Lower leg skin (tissue), 3 donors: ENCODE measurements around the gene ACOT12.

ENCODE experiments used
- POLR2A ChIP-seq, 2 donors: fragments of 450-650 bp; IDR thresholded peaks; one replicate each; pipeline ENCODE4 v1.6.1; 2016 to 2017; ENCODE audit warnings: antibody characterized with exemption in 2 of 2, mild to moderate bottlenecking in 1 of 2, moderate library complexity in 1 of 2
- TF ChIP-seq, protein P1 (sequence below), 3 donors: fragments of 450-650 bp; IDR thresholded peaks; one replicate each; pipeline ENCODE4 v1.5.1; 2016; ENCODE audit warnings: antibody characterized with exemption in 3 of 3, mild to moderate bottlenecking in 3 of 3, moderate library complexity in 2 of 3

- TF ChIP-seq POLR2A (IDR thresholded peaks at IDR 0.05) = no peak
- TF ChIP-seq, protein P1, sequence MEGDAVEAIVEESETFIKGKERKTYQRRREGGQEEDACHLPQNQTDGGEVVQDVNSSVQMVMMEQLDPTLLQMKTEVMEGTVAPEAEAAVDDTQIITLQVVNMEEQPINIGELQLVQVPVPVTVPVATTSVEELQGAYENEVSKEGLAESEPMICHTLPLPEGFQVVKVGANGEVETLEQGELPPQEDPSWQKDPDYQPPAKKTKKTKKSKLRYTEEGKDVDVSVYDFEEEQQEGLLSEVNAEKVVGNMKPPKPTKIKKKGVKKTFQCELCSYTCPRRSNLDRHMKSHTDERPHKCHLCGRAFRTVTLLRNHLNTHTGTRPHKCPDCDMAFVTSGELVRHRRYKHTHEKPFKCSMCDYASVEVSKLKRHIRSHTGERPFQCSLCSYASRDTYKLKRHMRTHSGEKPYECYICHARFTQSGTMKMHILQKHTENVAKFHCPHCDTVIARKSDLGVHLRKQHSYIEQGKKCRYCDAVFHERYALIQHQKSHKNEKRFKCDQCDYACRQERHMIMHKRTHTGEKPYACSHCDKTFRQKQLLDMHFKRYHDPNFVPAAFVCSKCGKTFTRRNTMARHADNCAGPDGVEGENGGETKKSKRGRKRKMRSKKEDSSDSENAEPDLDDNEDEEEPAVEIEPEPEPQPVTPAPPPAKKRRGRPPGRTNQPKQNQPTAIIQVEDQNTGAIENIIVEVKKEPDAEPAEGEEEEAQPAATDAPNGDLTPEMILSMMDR (IDR thresholded peaks at IDR 0.05) = no peak
Measured at GRCh38 chr5:81383867-81384266, 10.1 kb downstream of the ACOT12 start.
